Ovary (tissue), 3 donors: Measurements from ENCODE around the gene PER2.

ENCODE experiments used
- CTCF ChIP-seq, 3 donors: fragments of 450-650 bp in 2 of 3; fragments of 200-600 bp in 1 of 3; IDR thresholded peaks; one replicate each; pipeline versions ENCODE4 v1.5.1 to v1.8.0; 2016 to 2022; ENCODE audit warnings: antibody characterized with exemption in 3 of 3, mild to moderate bottlenecking in 1 of 3
- POLR2A ChIP-seq: fragments of 450-650 bp; IDR thresholded peaks from one replicate; pipeline ENCODE4 v1.6.1; 2017; ENCODE audit warnings: antibody characterized with exemption, mild to moderate bottlenecking, moderate library complexity
- donor health status: DM: no; HTN: no; CAD: no.

DNA sequence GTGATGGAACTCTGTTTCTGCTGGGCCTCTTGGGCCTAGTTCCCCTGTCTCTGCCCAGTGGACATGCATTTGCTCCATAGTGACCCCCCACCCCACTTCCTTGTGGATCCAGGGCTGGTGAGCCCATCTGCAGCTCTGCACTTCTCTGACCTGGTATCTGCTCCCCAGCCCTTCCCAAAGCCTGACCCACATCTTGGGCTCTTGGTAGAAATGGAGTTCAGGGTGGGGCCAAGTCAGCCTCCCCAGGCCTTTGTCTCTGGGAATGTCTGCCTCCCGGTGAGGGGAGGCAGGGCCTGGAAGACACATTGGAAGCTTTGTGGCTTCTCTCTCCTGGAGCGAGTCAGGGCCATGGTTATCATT, 25.6 kb upstream of the PER2 start:
- TF ChIP-seq CTCF (IDR thresholded peaks at IDR 0.05) (no peak), POLR2A (no peak)
